Activated CD8-positive, alpha-beta T cell treated with anti-CD3 and anti-CD28 coated beads for 36 hours (primary cell): Measurements from ENCODE around the gene CORO1C. TPM values are rescaled to one million over a fixed set of nuclear protein-coding genes. Genes with fewer than 3 reads are reported as not detected.

Experiments
- ATAC-seq: fragments of 200-7000 bp; cut with Tn5 transposase; one replicate; pipeline ENCODE4 v1.10.0; 2021; ENCODE audit warnings: mild to moderate bottlenecking, moderate library complexity
- CTCF ChIA-PET: fragments of 350-600 bp; sonication (Branson Sonifier 250); formaldehyde crosslinking; loops from one replicate; lab custom pipeline; 2021; ENCODE audit warnings: antibody characterized with exemption; lab: Charles Lee
- POLR2A ChIA-PET: fragments of 350-600 bp; sonication (Branson Sonifier 250); formaldehyde crosslinking; loops from one replicate; lab custom pipeline; 2021; ENCODE audit warnings: antibody characterized with exemption; lab: Charles Lee
- DNase-seq: peaks from one replicate; pipeline ENCODE4 v3.0.0-alpha.2; 2020
- H3K27ac Mint-ChIP-seq: one replicate; pipeline ENCODE4 v1.8.0; 2021; ENCODE audit warnings: mild to moderate bottlenecking, mixed read lengths
- H3K27me3 Mint-ChIP-seq: one replicate; pipeline ENCODE4 v1.8.0; 2021; ENCODE audit warnings: mixed read lengths
- H3K36me3 Mint-ChIP-seq: one replicate; pipeline ENCODE4 v1.8.0; 2021; ENCODE audit warnings: low read depth, mixed read lengths
- H3K4me1 Mint-ChIP-seq: one replicate; pipeline ENCODE4 v1.8.0; 2021; ENCODE audit warnings: low read depth, mixed read lengths
- H3K4me3 Mint-ChIP-seq: one replicate; pipeline ENCODE4 v1.8.0; 2021; ENCODE audit warnings: mild to moderate bottlenecking, moderate library complexity, mixed read lengths
- H3K9me3 Mint-ChIP-seq: one replicate; pipeline ENCODE4 v1.8.0; 2021; ENCODE audit warnings: mixed read lengths
- intact Hi-C: fragments of 100-400 bp; cut with micrococcal nuclease; formaldehyde crosslinking; loops from one replicate; pipeline ENCODE4 v1.10.0; 2022
- total RNA-seq, 2 experiments: library from RNA; stranded (reverse); gene quantifications; one replicate each; pipeline ENCODE4 v1.2.3, GENCODE V29; 2021
- TF ChIP-seq, protein P1 (sequence below): fragments of 200-600 bp; IDR thresholded peaks from one replicate; pipeline ENCODE4 v1.8.0; 2022; ENCODE audit warnings: antibody characterized with exemption, mild to moderate bottlenecking

The CORO1C gene
- total RNA-seq, 2 experiments from 2014 or later, result 90.1 to 98.9 TPM

DNA sequence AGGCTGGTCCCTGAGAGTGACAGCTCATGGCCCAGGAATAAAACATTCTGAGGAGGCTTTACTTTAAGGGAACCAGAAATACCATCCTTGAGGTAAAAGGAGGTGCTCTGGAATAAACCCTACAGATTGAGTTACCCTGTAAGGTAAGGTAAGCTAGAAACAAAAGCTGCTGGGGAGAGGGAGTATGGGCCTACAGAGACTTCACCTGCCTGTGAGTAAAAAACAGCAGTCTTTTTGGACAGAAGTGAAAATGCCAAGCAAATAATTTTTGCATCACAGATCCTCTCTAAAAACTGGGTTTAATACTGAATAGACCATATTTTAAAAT lies 41.2 kb downstream of the CORO1C start:
- peaks cover 61% of the 10 kb centered on the region for H3K4me1 Mint-ChIP-seq
- ChIA-PET POLR2A (interaction anchor here (0.8 to 2.5 kb wide), 6 partner anchors 9 to 168 kb away, joined by 3 to 10 read pairs (median 3); no protein-coding TSS in a partner anchor), CTCF (interaction anchor here (0.9 to 13.0 kb wide), 7 partner anchors 10 to 144 kb away, joined by 3 to 110 read pairs (median 4); no protein-coding TSS in a partner anchor)
- ATAC-seq, result no peak
- intact Hi-C loops, result no loop called here
- TF ChIP-seq, protein P1, sequence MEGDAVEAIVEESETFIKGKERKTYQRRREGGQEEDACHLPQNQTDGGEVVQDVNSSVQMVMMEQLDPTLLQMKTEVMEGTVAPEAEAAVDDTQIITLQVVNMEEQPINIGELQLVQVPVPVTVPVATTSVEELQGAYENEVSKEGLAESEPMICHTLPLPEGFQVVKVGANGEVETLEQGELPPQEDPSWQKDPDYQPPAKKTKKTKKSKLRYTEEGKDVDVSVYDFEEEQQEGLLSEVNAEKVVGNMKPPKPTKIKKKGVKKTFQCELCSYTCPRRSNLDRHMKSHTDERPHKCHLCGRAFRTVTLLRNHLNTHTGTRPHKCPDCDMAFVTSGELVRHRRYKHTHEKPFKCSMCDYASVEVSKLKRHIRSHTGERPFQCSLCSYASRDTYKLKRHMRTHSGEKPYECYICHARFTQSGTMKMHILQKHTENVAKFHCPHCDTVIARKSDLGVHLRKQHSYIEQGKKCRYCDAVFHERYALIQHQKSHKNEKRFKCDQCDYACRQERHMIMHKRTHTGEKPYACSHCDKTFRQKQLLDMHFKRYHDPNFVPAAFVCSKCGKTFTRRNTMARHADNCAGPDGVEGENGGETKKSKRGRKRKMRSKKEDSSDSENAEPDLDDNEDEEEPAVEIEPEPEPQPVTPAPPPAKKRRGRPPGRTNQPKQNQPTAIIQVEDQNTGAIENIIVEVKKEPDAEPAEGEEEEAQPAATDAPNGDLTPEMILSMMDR, result no peak
- DNase-seq, result no peak
- H3K9me3 Mint-ChIP-seq, result peaks cover 2% of the 10 kb centered on the region
- H3K27ac Mint-ChIP-seq, result peak overlapping the region; percentile 86
- H3K4me3 Mint-ChIP-seq, result peak overlapping the region; percentile 4
- H3K27me3 Mint-ChIP-seq, result no peaks in the 10 kb centered on the region
- H3K36me3 Mint-ChIP-seq, result peaks cover 6% of the 10 kb centered on the region

DNA sequence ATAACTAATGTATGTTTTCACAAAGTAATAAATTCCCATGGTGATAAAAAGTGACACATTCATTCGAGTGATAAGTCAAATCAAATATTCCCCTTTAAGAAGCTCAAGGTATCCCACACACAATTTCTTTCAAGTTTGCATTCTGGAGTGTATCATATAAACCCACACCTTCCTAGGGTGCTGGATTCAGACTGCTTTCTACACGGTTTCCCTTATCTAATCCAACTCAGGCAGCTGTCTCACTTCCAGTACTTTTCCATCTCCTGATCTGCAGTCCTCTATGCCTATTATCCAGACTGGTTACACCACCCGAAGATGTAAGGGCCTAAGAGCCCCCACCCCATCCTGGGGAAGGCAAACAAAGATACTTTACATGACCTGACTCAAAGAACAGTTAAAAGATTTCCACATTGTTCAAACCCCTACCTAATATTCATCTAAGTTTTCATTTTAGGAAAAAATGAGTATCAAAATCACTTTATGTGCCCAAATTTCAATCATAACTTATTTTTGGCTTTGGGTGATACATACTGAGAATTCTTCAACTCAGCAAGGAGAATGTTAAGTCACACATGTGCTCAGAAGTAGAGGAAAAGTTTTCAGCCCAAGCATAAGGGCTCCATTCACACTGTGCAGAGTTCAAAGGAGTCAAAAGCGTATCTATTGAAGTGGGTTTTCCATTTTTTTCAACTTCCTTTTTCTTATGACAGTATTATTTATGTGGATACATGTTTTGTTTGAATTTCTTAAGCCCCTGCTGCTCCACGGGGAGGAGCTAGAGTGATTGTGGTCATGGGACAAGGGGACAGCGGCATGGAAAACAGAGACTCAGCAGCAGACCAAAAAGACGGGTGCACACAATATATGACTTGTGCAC lies 41.8 kb downstream of the CORO1C start:
- Mint-ChIP-seq H3K27me3 (no peaks in the 10 kb centered on the region), H3K4me3 (peak overlapping the region; percentile 4), H3K27ac (peak overlapping the region; percentile 86), H3K4me1 (peaks cover 56% of the 10 kb centered on the region), H3K9me3 (no peaks in the 10 kb centered on the region), H3K36me3 (peaks cover 5% of the 10 kb centered on the region)
- ChIA-PET POLR2A (interaction anchor here (0.6 to 1.5 kb wide), 5 partner anchors 9 to 487 kb away, joined by 3 to 4 read pairs (median 3); no protein-coding TSS in a partner anchor), CTCF (interaction anchor here (0.9 to 13.0 kb wide), 6 partner anchors 13 to 144 kb away, joined by 3 to 110 read pairs (median 9); no protein-coding TSS in a partner anchor)
- peak; percentile 40 for ATAC-seq
- TF ChIP-seq, protein P1, result no peak
- intact Hi-C loops, result no loop called here
- peak; percentile 21 for DNase-seq

DNA sequence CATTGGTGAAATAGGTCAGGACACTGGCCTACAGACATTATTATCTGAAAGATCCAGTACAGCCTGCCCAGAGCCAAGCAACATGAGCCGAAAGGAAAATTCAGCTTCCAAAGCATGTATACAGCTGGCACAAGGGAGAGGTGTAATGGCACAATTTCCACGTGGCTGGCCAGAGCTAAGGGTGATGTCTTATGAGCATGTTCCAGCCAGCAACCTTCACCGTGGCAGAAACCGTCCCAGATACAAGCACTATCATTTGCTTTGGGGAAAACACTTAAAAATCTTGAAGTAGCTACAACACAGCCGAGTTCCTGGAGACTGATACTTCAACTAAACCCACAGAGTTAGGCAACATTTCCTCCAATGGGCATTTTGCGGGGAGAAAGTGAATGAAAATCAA lies 44.5 kb downstream of the CORO1C start:
- intact Hi-C loops, result no loop called here
- no peak overlapping the region for H3K4me3 Mint-ChIP-seq
- no peak overlapping the region for H3K27ac Mint-ChIP-seq
- ChIA-PET CTCF (interaction anchor here (0.8 to 13.0 kb wide), 8 partner anchors 8 to 117 kb away, joined by 3 to 110 read pairs (median 4); no protein-coding TSS in a partner anchor), POLR2A (interaction anchor here (0.8 kb wide), 1 partner anchor 17 kb away, joined by 4 read pairs; no protein-coding TSS in a partner anchor)
- ATAC-seq, result no peak
- TF ChIP-seq, protein P1, result no peak
- peaks cover 42% of the 10 kb centered on the region for H3K4me1 Mint-ChIP-seq
- H3K27me3 Mint-ChIP-seq, result no peaks in the 10 kb centered on the region
- H3K9me3 Mint-ChIP-seq, result no peaks in the 10 kb centered on the region
- DNase-seq, result no peak
- no peaks in the 10 kb centered on the region for H3K36me3 Mint-ChIP-seq

GRCh38 chr12:108685469-108686260 lies 45.7 kb downstream of the CORO1C start:
- ATAC-seq (no peak), DNase-seq (no peak)
- TF ChIP-seq, protein P1, result no peak
- H3K4me1 Mint-ChIP-seq, result peaks cover 36% of the 10 kb centered on the region
- ChIA-PET CTCF (interaction anchor here (0.8 to 13.0 kb wide), 9 partner anchors 10 to 118 kb away, joined by 3 to 110 read pairs (median 3); no protein-coding TSS in a partner anchor), POLR2A (interaction anchor here (0.6 to 1.5 kb wide), 4 partner anchors 18 to 152 kb away, joined by 3 to 4 read pairs (median 4); no protein-coding TSS in a partner anchor)
- no peaks in the 10 kb centered on the region for H3K9me3 Mint-ChIP-seq
- intact Hi-C loops, result no loop called here
- H3K27me3 Mint-ChIP-seq, result no peaks in the 10 kb centered on the region
- H3K27ac Mint-ChIP-seq, result no peak overlapping the region
- H3K36me3 Mint-ChIP-seq, result no peaks in the 10 kb centered on the region
- no peak overlapping the region for H3K4me3 Mint-ChIP-seq
